K562 (cell line): ENCODE results near the gene TENT4B. TPM values are rescaled to one million over a fixed set of nuclear protein-coding genes. Genes with fewer than 3 reads are reported as not detected.

Experiments
- ATAC-seq: fragments of 200-7000 bp; cut with Tn5 transposase; 3 replicates; pipeline ENCODE4 v1.9.1; 2020; ENCODE audit warnings: moderate library complexity
- BruUV-seq: library from RNA; stranded (reverse); fragments of 400-500 nt; replicated peaks from 2 replicates; lab custom pipeline; 2021; lab: Mats Ljungman, UMichigan
- CTCF ChIA-PET: fragments of 300-600 bp; formaldehyde crosslinking; extraction: SDS; loops from one replicate; lab custom pipeline; 2021; ENCODE audit warnings: low intra/inter-chr PET ratio; lab: Yijun Ruan, JAX
- POLR2A ChIA-PET: fragments of 300-600, 350-650 bp; sonication (Branson Sonifier 250); formaldehyde crosslinking; extraction: SDS; loops from one replicate; lab custom pipeline; 2021; ENCODE audit warnings: antibody characterized with exemption, inconsistent platforms; lab: Yijun Ruan, JAX
- DNase-seq, 4 experiments: peaks; one replicate each; pipeline versions ENCODE4 v3.0.0 to v3.0.0-alpha.2; 2011 to 2018; ENCODE audit warnings: low spot score in 3 of 4, mixed read lengths in 3 of 4; ENCODE audit errors: extremely low read depth in 1 of 4
- FAIRE-seq: peaks from 2 replicates; lab custom pipeline; 2011; peaks lifted over from hg19 to GRCh38; lab: Jason Lieb, UNC
- H2AFZ ChIP-seq: 2 replicates; pipeline ENCODE4 v1.6.0; 2011; ENCODE audit warnings: low read depth, low read length, control low read depth, inconsistent platforms
- H3K27ac ChIP-seq: fragments of 200-600 bp; 3 replicates; pipeline ENCODE4 v1.8.0; 2011; ENCODE audit warnings: low read depth, mild to moderate bottlenecking, control low read depth, inconsistent platforms, low read length, moderate library complexity, mixed read lengths; ENCODE audit errors: extremely low read depth
- H3K27me3 ChIP-seq, 2 experiments: fragments of 300-600 bp in 1 of 2; 2 replicates in 1 of 2; 3 replicates in 1 of 2; pipeline versions ENCODE4 v1.6.0 to v1.8.0; 2011; ENCODE audit warnings: inconsistent platforms in 2 of 2, low read length in 2 of 2, mild to moderate bottlenecking in 1 of 2, mixed read lengths in 1 of 2, moderate library complexity in 1 of 2; ENCODE audit not compliant: control insufficient read depth in 2 of 2, insufficient read depth in 2 of 2
- H3K36me3 ChIP-seq: fragments of 300-600 bp; 3 replicates; pipeline ENCODE4 v1.8.0; 2011; ENCODE audit warnings: mild to moderate bottlenecking, low read length, inconsistent platforms; ENCODE audit not compliant: control insufficient read depth, insufficient read depth
- H3K4me1 ChIP-seq, 2 experiments: fragments of 200-600 bp in 1 of 2; replicated peaks in 1 of 2; 2 replicates in 1 of 2; 3 replicates in 1 of 2; pipeline versions ENCODE4 v1.5.1 to v1.8.0; 2011; ENCODE audit warnings: inconsistent platforms in 2 of 2, low read length in 2 of 2, mild to moderate bottlenecking in 1 of 2, mixed read lengths in 1 of 2, moderate library complexity in 1 of 2; ENCODE audit not compliant: control insufficient read depth in 2 of 2, insufficient read depth in 2 of 2
- H3K4me2 ChIP-seq: 2 replicates; pipeline ENCODE4 v1.6.1; 2011; ENCODE audit warnings: low read length, control low read depth, inconsistent platforms, mixed read lengths; ENCODE audit not compliant: insufficient read depth
- H3K4me3 ChIP-seq: fragments of 200-600 bp; sonication (generic), shearing (Covaris generic); 2 replicates; pipeline ENCODE4 v1.5.1; 2016; ENCODE audit warnings: control low read depth, inconsistent platforms
- H3K79me2 ChIP-seq: fragments of 200-600 bp; 3 replicates; pipeline ENCODE4 v1.8.0; 2011; ENCODE audit warnings: low read length, inconsistent platforms; ENCODE audit not compliant: control insufficient read depth, insufficient read depth
- H3K9ac ChIP-seq, 2 experiments: 2 replicates each; pipeline versions ENCODE4 v1.6.0 to v1.6.1; 2011; ENCODE audit warnings: low read depth in 2 of 2, low read length in 2 of 2, control low read depth in 1 of 2, inconsistent platforms in 1 of 2, mild to moderate bottlenecking in 1 of 2, mixed read lengths in 1 of 2; ENCODE audit not compliant: insufficient read depth in 1 of 2
- H3K9me1 ChIP-seq: one replicate; pipeline ENCODE4 v1.6.0; 2011; ENCODE audit warnings: inconsistent platforms, mild to moderate bottlenecking, low read length, moderate library complexity; ENCODE audit not compliant: control insufficient read depth, insufficient read depth
- H3K9me3 ChIP-seq: replicated peaks from 2 replicates; pipeline ENCODE4 v1.5.1; 2011; ENCODE audit warnings: low read depth, low read length, inconsistent platforms; ENCODE audit not compliant: control insufficient read depth, insufficient read depth
- H4K20me1 ChIP-seq: replicated peaks from 2 replicates; pipeline ENCODE4 v1.6.1; 2011; ENCODE audit warnings: low read length, inconsistent platforms, mixed read lengths; ENCODE audit not compliant: control insufficient read depth, insufficient read depth
- ZNF644 ChIP-seq: fragments of 200-800 bp; sonication (Bioruptor generic); IDR thresholded peaks from 2 replicates; pipeline ENCODE4 v1.6.1; 2016; ENCODE audit warnings: low read depth, missing genetic modification characterization, missing compliant biosample characterization
- WGBS: fragments of 100-300 bp; shearing (Covaris generic); methylation state at CpG from one replicate; pipeline ENCODE4 v1.1.6; 2016; ENCODE audit warnings: low coverage, mixed read lengths; ENCODE audit not compliant: insufficient coverage; ENCODE audit errors: missing lambda C conversion rate; 5-methylcytosine and 5-hydroxymethylcytosine counted together
- in situ Hi-C: fragments of 300-500 bp; cut with MboI; formaldehyde crosslinking; loops from 4 replicates; pipeline ENCODE4 v1.15.0; 2018; ENCODE audit warnings: inconsistent platforms, mixed read lengths
- intact Hi-C: fragments of 100-400 bp; cut with micrococcal nuclease; formaldehyde crosslinking; loops from 2 replicates; pipeline ENCODE4 v1.14.2; 2022
- polyA plus RNA-seq, 8 experiments: library from polyadenylated mRNA; depleted of rRNA in 4 of 8; stranded (reverse) in 5 of 8; unstranded in 3 of 8; fragments of >200 nt; fragmentation: Nextera tagmentation in 2 of 8; fragmentation: Illumina TruSeq in 1 of 8; extraction: Ambion mirVana in 2 of 8; extraction: Trizol in 1 of 8; gene quantifications; 2 replicates each; pipeline versions ENCODE4 v1.2.1 to v1.2.3, GENCODE V29; 2011 to 2014; ENCODE audit warnings: inconsistent platforms in 1 of 8, missing spikeins in 1 of 8
- total RNA-seq, 7 experiments: library from RNA; depleted of rRNA in 6 of 7; stranded (reverse); fragments of >200 nt in 6 of 7; fragmentation: Illumina TruSeq in 2 of 7; extraction: Trizol in 2 of 7; gene quantifications; 2 replicates each; pipeline versions ENCODE4 v1.2.1 to v1.2.3, GENCODE V29; 2011 to 2021; ENCODE audit warnings: low replicate concordance in 1 of 7
- TF ChIP-seq, protein P1 (sequence below): fragments of 450-650 bp; IDR thresholded peaks from 2 replicates; pipeline ENCODE4 v1.6.1; 2018; ENCODE audit not compliant: partially characterized antibody

Gene TENT4B
- total and polyA plus RNA-seq, 9 of the 15 experiments (the other 6 are each of a cell fraction or from before 2014, with no cell fraction given), result 5.2 to 8.4 (median 7.0) TPM

DNA sequence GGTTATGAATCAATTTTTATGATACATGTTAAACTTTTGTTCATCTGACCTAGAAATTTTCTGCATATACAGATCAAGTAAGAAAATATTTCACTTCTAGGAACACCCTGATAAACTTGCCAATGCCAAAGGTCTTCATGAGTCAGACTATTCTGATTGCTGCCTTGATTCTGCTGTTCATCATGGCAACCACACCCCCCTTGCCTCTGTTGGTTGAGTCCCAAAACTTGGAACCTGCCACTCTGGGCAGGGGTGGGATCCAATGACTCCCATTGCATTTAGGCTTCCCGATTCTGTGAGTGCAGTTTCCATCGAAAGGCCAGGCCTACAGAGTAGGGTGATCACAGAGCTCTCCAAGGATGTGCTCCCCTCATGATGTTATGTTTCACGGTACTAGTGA lies 15.8 kb upstream of the TENT4B start:
- H3K79me2 ChIP-seq, result no peaks in the 10 kb centered on the region
- FAIRE-seq, result no peak

More for the DNA sequence above, 15.8 kb upstream of the TENT4B start:
- no peak for ATAC-seq
- H3K4me2 ChIP-seq, result no peak overlapping the region
- H2AFZ ChIP-seq, result no peak overlapping the region
- no peak overlapping the region for H3K9ac ChIP-seq
- CTCF ChIA-PET, result no interaction called here
- no peak overlapping the region for H3K27ac ChIP-seq
- TF ChIP-seq, protein P1, sequence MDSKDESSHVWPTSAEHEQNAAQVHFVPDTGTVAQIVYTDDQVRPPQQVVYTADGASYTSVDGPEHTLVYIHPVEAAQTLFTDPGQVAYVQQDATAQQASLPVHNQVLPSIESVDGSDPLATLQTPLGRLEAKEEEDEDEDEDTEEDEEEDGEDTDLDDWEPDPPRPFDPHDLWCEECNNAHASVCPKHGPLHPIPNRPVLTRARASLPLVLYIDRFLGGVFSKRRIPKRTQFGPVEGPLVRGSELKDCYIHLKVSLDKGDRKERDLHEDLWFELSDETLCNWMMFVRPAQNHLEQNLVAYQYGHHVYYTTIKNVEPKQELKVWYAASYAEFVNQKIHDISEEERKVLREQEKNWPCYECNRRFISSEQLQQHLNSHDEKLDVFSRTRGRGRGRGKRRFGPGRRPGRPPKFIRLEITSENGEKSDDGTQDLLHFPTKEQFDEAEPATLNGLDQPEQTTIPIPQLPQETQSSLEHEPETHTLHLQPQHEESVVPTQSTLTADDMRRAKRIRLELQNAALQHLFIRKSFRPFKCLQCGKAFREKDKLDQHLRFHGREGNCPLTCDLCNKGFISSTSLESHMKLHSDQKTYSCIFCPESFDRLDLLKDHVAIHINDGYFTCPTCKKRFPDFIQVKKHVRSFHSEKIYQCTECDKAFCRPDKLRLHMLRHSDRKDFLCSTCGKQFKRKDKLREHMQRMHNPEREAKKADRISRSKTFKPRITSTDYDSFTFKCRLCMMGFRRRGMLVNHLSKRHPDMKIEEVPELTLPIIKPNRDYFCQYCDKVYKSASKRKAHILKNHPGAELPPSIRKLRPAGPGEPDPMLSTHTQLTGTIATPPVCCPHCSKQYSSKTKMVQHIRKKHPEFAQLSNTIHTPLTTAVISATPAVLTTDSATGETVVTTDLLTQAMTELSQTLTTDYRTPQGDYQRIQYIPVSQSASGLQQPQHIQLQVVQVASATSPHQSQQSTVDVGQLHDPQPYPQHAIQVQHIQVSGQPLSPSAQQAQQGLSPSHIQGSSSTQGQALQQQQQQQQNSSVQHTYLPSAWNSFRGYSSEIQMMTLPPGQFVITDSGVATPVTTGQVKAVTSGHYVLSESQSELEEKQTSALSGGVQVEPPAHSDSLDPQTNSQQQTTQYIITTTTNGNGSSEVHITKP, result peak; percentile 81
- TF ChIP-seq ZNF644 (tag), result no peak
- in situ Hi-C loops (no loop called here), intact Hi-C loops (loop anchor here (5.0 kb wide), 1 partner anchor 75 kb away; no protein-coding TSS in a partner anchor)
- H3K9me1 ChIP-seq, result no peaks in the 10 kb centered on the region
- no peak overlapping the region for H3K4me3 ChIP-seq
- POLR2A ChIA-PET, result no interaction called here
- H3K27me3 ChIP-seq, result peaks cover 12 to 15% of the 10 kb centered on the region in 2 experiments
- H4K20me1 ChIP-seq, result no peaks in the 10 kb centered on the region
- H3K9me3 ChIP-seq, result no peaks in the 10 kb centered on the region
- WGBS, result 8% methylated on average over 3 of the region's 3 CpGs
- no TSS peak for BruUV-seq
- H3K4me1 ChIP-seq, result no peaks in the 10 kb centered on the region
- DNase-seq, result no peak
- no peaks in the 10 kb centered on the region for H3K36me3 ChIP-seq
